SU-DHL-6 (cell line): Measurements from ENCODE around the gene MEX3D.

Source experiments
- H2AFZ ChIP-seq: fragments of 200-600 bp; sonication (generic); 2 replicates; pipeline ENCODE4 v1.6.1; 2014; ENCODE audit warnings: low read depth, mild to moderate bottlenecking, moderate library complexity, mixed read lengths, antibody characterized with exemption, low read length; ENCODE audit not compliant: severe bottlenecking
- H3F3A ChIP-seq: fragments of 200-600 bp; shearing (Covaris generic); 2 replicates; pipeline ENCODE4 v1.6.0; 2016; ENCODE audit warnings: antibody characterized with exemption, mild to moderate bottlenecking; ENCODE audit not compliant: insufficient read depth
- H3K27ac ChIP-seq: fragments of 200-600 bp; sonication (generic); 2 replicates; pipeline ENCODE4 v1.5.1; 2016; ENCODE audit warnings: low read depth, mild to moderate bottlenecking, low read length, moderate library complexity, mixed read lengths
- H3K27me3 ChIP-seq: fragments of 200-600 bp; sonication (generic), shearing (Covaris generic); 2 replicates; pipeline ENCODE4 v1.6.0; 2014; ENCODE audit warnings: mild to moderate bottlenecking, low read length
- H3K36me3 ChIP-seq: fragments of 200-600 bp; sonication (generic); 2 replicates; pipeline ENCODE4 v1.6.1; 2014; ENCODE audit warnings: mild to moderate bottlenecking, low read length, mixed read lengths
- H3K4me2 ChIP-seq: fragments of 300-600, 200-600 bp; shearing (Covaris generic), sonication (generic); 2 replicates; pipeline ENCODE4 v1.6.0; 2014; ENCODE audit warnings: low read length, low read depth, mild to moderate bottlenecking; ENCODE audit not compliant: poor library complexity, severe bottlenecking
- H3K4me3 ChIP-seq: fragments of 200-600 bp; sonication (generic); 2 replicates; pipeline ENCODE4 v1.5.1; 2014; ENCODE audit warnings: antibody characterized with exemption, low read length, mild to moderate bottlenecking, mixed read lengths; ENCODE audit not compliant: insufficient read depth, poor library complexity, severe bottlenecking
- H3K79me2 ChIP-seq: fragments of 200-600 bp; sonication (generic); 2 replicates; pipeline ENCODE4 v1.6.1; 2014; ENCODE audit warnings: mild to moderate bottlenecking, low read length, moderate library complexity; ENCODE audit not compliant: insufficient read depth
- H3K9ac ChIP-seq: fragments of 200-600 bp; sonication (generic); 2 replicates; pipeline ENCODE4 v1.7.0; 2014; ENCODE audit warnings: mild to moderate bottlenecking, low read length
- H3K9me2 ChIP-seq: fragments of 200-600 bp; sonication (generic); replicated peaks from 2 replicates; pipeline ENCODE4 v1.6.1; 2014; ENCODE audit warnings: low read length; ENCODE audit not compliant: insufficient read depth
- H3K9me3 ChIP-seq: fragments of 200-600 bp; sonication (generic); 2 replicates; pipeline ENCODE4 v1.6.1; 2014; ENCODE audit warnings: low read length, mixed read lengths; ENCODE audit not compliant: insufficient read depth
- H4K20me1 ChIP-seq: fragments of 200-600 bp; sonication (generic); 2 replicates; pipeline ENCODE4 v1.6.1; 2014; ENCODE audit warnings: low read depth, mild to moderate bottlenecking, antibody characterized with exemption, low read length, moderate library complexity, mixed read lengths
- EZH2phosphoT487 ChIP-seq: fragments of 200-600 bp; sonication (generic), shearing (Covaris generic); conservative IDR thresholded peaks from 2 replicates; pipeline ENCODE4 v1.6.1; 2018; ENCODE audit warnings: mild to moderate bottlenecking, antibody characterized with exemption, low read length, moderate library complexity, mixed read lengths
- TF ChIP-seq, protein P1 (sequence below): fragments of 200-600 bp; sonication (generic); IDR thresholded peaks from one replicate; pipeline ENCODE4 v1.5.1; 2017; ENCODE audit warnings: antibody characterized with exemption, mild to moderate bottlenecking, low read length, moderate library complexity; ENCODE audit not compliant: insufficient read depth, poor library complexity, severe bottlenecking

The MEX3D gene

DNA sequence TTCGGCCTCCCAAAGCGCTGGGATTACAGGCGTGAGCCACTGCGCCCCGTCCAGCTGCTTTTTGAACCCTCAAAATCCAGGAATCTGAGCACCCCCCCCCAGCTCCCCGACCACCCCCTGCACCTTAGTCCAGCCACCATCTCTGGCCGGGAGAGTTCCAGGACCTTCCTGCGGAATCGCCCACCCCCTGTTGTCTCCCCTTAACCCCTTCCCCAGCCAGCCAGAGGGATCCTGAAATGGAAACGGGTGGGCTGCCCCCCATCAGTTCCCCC, 25.3 kb upstream of the MEX3D start:
- H3K36me3 ChIP-seq: peaks cover 4% of the 10 kb centered on the region; the same call in 1 of the 2 replicates
- H3F3A ChIP-seq: peaks cover 30% of the 10 kb centered on the region
- H3K9me2 ChIP-seq: no peaks in the 10 kb centered on the region
- peak overlapping the region; percentile 86 for H3K4me2 ChIP-seq
- H3K4me3 ChIP-seq: peak overlapping the region; percentile 62
- peak overlapping the region; percentile 74 for H3K9ac ChIP-seq
- peaks cover 36% of the 10 kb centered on the region for H3K79me2 ChIP-seq
- H3K9me3 ChIP-seq: no peaks in the 10 kb centered on the region
- no peaks in the 10 kb centered on the region for H3K27me3 ChIP-seq
- H3K27ac ChIP-seq: peak overlapping the region; percentile 61; the same call in 1 of the 2 replicates
- TF ChIP-seq EZH2phosphoT487: no peak
- TF ChIP-seq, protein P1, sequence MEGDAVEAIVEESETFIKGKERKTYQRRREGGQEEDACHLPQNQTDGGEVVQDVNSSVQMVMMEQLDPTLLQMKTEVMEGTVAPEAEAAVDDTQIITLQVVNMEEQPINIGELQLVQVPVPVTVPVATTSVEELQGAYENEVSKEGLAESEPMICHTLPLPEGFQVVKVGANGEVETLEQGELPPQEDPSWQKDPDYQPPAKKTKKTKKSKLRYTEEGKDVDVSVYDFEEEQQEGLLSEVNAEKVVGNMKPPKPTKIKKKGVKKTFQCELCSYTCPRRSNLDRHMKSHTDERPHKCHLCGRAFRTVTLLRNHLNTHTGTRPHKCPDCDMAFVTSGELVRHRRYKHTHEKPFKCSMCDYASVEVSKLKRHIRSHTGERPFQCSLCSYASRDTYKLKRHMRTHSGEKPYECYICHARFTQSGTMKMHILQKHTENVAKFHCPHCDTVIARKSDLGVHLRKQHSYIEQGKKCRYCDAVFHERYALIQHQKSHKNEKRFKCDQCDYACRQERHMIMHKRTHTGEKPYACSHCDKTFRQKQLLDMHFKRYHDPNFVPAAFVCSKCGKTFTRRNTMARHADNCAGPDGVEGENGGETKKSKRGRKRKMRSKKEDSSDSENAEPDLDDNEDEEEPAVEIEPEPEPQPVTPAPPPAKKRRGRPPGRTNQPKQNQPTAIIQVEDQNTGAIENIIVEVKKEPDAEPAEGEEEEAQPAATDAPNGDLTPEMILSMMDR: no peak
- H4K20me1 ChIP-seq: peaks cover 7% of the 10 kb centered on the region; the same call in 1 of the 2 replicates
- H2AFZ ChIP-seq: peak overlapping the region; percentile 75

DNA sequence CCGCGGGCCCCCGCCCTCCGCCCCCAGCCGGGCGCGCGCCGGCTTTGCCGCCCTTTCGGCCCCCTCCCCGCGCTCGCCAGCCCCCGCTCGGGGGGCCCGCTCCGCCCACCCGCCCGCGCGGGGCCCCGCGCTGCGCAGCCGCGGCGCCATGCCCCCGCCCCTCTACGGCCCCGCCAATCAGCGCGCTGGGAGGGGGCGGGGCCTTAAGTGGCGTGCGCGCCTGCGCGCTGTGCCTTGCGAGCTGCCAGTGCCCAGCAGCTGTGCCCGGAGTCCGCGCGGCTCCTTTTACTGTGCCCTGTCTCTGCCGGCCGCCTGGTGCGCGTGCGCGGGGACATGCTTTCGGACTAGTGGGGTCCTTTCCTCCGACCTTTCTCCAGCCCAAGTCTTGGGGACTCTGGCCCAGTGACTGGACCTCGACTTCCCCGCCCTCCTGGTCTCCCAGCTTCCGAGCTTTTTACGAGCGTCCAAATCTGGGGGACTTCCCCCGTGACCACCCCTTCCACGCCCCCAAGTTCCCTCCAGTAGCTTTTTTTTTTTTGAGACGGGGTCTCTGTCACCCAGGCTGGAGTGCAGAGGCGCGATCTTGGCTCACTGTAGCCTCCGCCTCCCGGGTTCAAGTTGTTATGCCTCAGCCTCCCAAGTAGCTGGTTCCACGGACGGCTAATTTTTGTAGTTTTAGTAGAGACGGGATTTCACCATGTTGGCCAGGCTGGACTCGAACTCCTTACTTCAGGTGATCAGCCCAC, 24.8 kb upstream of the MEX3D start, which contains the start of gene MBD3:
Gene MBD3 (minus strand): TSS at position 111 of the 746 bp plus-strand sequence. CDS start 234 bp downstream, outside the sequence.
- Histone ChIP-seq H3K36me3 (peaks cover 4% of the 10 kb centered on the region; the same call in 1 of the 2 replicates), H3K79me2 (peaks cover 41% of the 10 kb centered on the region), H3K9me2 (no peaks in the 10 kb centered on the region), H2AFZ (peak within 1 kb of the TSS; percentile 75), H3K27ac (peak within 1 kb of the TSS; percentile 96), H3K9ac (peak within 1 kb of the TSS; percentile 100), H3K9me3 (no peaks in the 10 kb centered on the region), H3F3A (peaks cover 30% of the 10 kb centered on the region), H3K4me2 (peak within 1 kb of the TSS; percentile 90), H4K20me1 (peaks cover 7% of the 10 kb centered on the region; the same call in 1 of the 2 replicates), H3K4me3 (peak within 1 kb of the TSS; percentile 100), H3K27me3 (no peaks in the 10 kb centered on the region)
- TF ChIP-seq EZH2phosphoT487: no peak

DNA sequence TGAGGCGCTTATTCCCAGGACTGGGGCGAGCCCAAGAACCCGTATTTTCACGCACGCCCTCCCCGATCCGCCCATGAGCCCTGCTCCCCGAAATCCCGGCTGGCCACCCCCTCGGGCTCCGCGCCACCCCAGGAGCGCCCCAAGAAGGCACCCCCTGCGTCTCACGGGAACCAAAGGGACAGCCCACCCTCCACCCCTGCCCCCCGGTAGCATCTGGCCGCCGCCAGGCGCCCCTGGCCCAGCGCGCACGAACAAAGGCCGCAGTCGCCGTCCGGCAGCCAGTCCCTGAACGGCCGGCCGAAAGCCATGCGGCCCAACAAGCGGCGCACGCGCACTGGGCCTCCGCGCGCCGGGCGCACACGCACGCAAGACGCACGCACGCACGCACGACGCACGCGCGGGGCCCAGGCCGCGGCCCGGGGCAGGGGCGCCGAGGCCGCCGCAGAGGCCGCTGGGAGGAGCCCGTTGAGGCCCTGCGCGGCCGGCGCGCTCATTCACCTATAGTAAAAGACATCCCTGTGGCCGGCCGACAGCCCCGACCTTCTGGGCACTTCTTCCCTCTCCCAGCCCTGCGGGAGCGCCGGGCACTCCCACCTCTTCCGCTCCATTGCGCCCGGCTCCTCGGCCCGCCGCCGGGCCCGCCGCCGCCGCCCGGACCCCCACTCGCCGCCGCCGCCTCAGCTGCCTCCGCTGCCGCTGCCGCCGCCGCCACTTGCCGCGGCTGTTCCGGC, 24.1 kb upstream of the MEX3D start:
- Histone ChIP-seq H4K20me1 (peaks cover 7% of the 10 kb centered on the region; the same call in 1 of the 2 replicates), H3K9me2 (no peaks in the 10 kb centered on the region), H3F3A (peaks cover 29% of the 10 kb centered on the region), H3K79me2 (peaks cover 49% of the 10 kb centered on the region), H3K27me3 (no peaks in the 10 kb centered on the region), H3K36me3 (peaks cover 4% of the 10 kb centered on the region; the same call in 1 of the 2 replicates), H2AFZ (no peak overlapping the region), H3K4me3 (peak overlapping the region; percentile 100), H3K9me3 (no peaks in the 10 kb centered on the region), H3K9ac (peak overlapping the region; percentile 100), H3K27ac (peak overlapping the region; percentile 96), H3K4me2 (peak overlapping the region; percentile 90)
- TF ChIP-seq, protein P1: no peak
- no peak for TF ChIP-seq EZH2phosphoT487
